H9 (cell line): ENCODE results near the gene DCPS. TPM values are rescaled to one million over a fixed set of nuclear protein-coding genes. Genes with fewer than 3 reads are reported as not detected.
A peak's percentile ranks its signal among the peaks of the same experiment; 100 is the strongest.

Experiments
- DNase-seq: peaks from one replicate; pipeline ENCODE4 v3.0.0-alpha.2; 2017
- H2AFZ ChIP-seq: one replicate; pipeline ENCODE4 v1.6.1; 2013; ENCODE audit warnings: mild to moderate bottlenecking, low read length, control low read depth, moderate library complexity
- H2AK5ac ChIP-seq: 2 replicates; pipeline ENCODE4 v1.6.1; 2013; ENCODE audit warnings: low read length, control low read depth, mixed read lengths; ENCODE audit not compliant: insufficient read length
- H2BK120ac ChIP-seq: one replicate; pipeline ENCODE4 v1.6.1; 2013; ENCODE audit warnings: low read depth, mild to moderate bottlenecking, low read length, control low read depth, inconsistent platforms; ENCODE audit not compliant: poor library complexity, severe bottlenecking
- H2BK12ac ChIP-seq: 2 replicates; pipeline ENCODE4 v1.6.1; 2013; ENCODE audit warnings: low read length, control low read depth, mixed read lengths, low read depth; ENCODE audit not compliant: insufficient read length
- H2BK15ac ChIP-seq: 2 replicates; pipeline ENCODE4 v1.6.1; 2013; ENCODE audit warnings: low read depth, low read length, control low read depth
- H2BK20ac ChIP-seq: one replicate; pipeline ENCODE4 v1.6.1; 2013; ENCODE audit warnings: low read depth, mild to moderate bottlenecking, low read length, control low read depth, inconsistent platforms; ENCODE audit not compliant: poor library complexity, severe bottlenecking
- H2BK5ac ChIP-seq: 2 replicates; pipeline ENCODE4 v1.6.1; 2013; ENCODE audit warnings: low read length, control low read depth, mixed read lengths; ENCODE audit not compliant: insufficient read length
- H3K14ac ChIP-seq: 2 replicates; pipeline ENCODE4 v1.6.1; 2013; ENCODE audit warnings: low read length, control low read depth; ENCODE audit not compliant: insufficient read depth
- H3K18ac ChIP-seq: 2 replicates; pipeline ENCODE4 v1.6.1; 2013; ENCODE audit warnings: low read depth, mild to moderate bottlenecking, mixed read lengths, low read length, control low read depth; ENCODE audit not compliant: insufficient read length
- H3K23ac ChIP-seq: 2 replicates; pipeline ENCODE4 v1.6.1; 2013; ENCODE audit warnings: low read length, control low read depth, mixed read lengths, low read depth; ENCODE audit not compliant: insufficient read length
- H3K23me2 ChIP-seq: 2 replicates; pipeline ENCODE4 v1.6.1; 2013; ENCODE audit warnings: low read depth, mild to moderate bottlenecking, mixed read lengths, low read length, control low read depth; ENCODE audit not compliant: insufficient read length, poor library complexity, severe bottlenecking
- H3K27ac ChIP-seq: 2 replicates; pipeline ENCODE4 v1.5.1; 2013; ENCODE audit warnings: low read length, control low read depth, mixed read lengths, low read depth; ENCODE audit not compliant: insufficient read length
- H3K27me3 ChIP-seq: 2 replicates; pipeline ENCODE4 v1.6.1; 2013; ENCODE audit warnings: low read length, control low read depth, inconsistent platforms; ENCODE audit not compliant: insufficient read depth
- H3K4ac ChIP-seq: 2 replicates; pipeline ENCODE4 v1.6.1; 2013; ENCODE audit warnings: low read depth, mild to moderate bottlenecking, control low read depth, inconsistent platforms, low read length, moderate library complexity
- H3K4me1 ChIP-seq: 2 replicates; pipeline ENCODE4 v1.6.1; 2013; ENCODE audit warnings: low read length, control low read depth, inconsistent platforms; ENCODE audit not compliant: insufficient read depth
- H3K4me2 ChIP-seq: 2 replicates; pipeline ENCODE4 v1.6.1; 2013; ENCODE audit warnings: low read length, control low read depth, mixed read lengths; ENCODE audit not compliant: insufficient read length, insufficient read depth
- H3K56ac ChIP-seq: 2 replicates; pipeline ENCODE4 v1.6.1; 2013; ENCODE audit warnings: low read depth, mild to moderate bottlenecking, mixed read lengths, low read length, control low read depth; ENCODE audit not compliant: insufficient read length
- H3K79me1 ChIP-seq: 2 replicates; pipeline ENCODE4 v1.6.1; 2013; ENCODE audit warnings: low read depth, mild to moderate bottlenecking, moderate library complexity, low read length, control low read depth, inconsistent platforms; ENCODE audit not compliant: insufficient read depth, poor library complexity, severe bottlenecking
- H3K79me2 ChIP-seq: 2 replicates; pipeline ENCODE4 v1.6.1; 2013; ENCODE audit warnings: low read length, control low read depth, inconsistent platforms; ENCODE audit not compliant: insufficient read depth
- H3K9ac ChIP-seq: 2 replicates; pipeline ENCODE4 v1.6.1; 2013; ENCODE audit warnings: low read length, control low read depth, mixed read lengths; ENCODE audit not compliant: insufficient read length; ENCODE audit errors: extremely low read depth
- H3K9me3 ChIP-seq: one replicate; pipeline ENCODE4 v1.6.1; 2013; ENCODE audit warnings: low read depth, low read length, inconsistent platforms; ENCODE audit not compliant: control insufficient read depth
- H3T11ph ChIP-seq: one replicate; pipeline ENCODE4 v1.6.1; 2013; ENCODE audit warnings: mild to moderate bottlenecking, low read length, control low read depth, inconsistent platforms
- H4K20me1 ChIP-seq: one replicate; pipeline ENCODE4 v1.6.1; 2013; ENCODE audit not compliant: control insufficient read depth, insufficient read length, insufficient read depth
- H4K5ac ChIP-seq: 2 replicates; pipeline ENCODE4 v1.6.1; 2013; ENCODE audit warnings: low read depth, mild to moderate bottlenecking, mixed read lengths, low read length, control low read depth; ENCODE audit not compliant: insufficient read length
- H4K8ac ChIP-seq: replicated peaks from 2 replicates; pipeline ENCODE4 v1.6.1; 2013; ENCODE audit warnings: low read length, control low read depth, mixed read lengths, low read depth; ENCODE audit not compliant: insufficient read length
- H4K91ac ChIP-seq: 2 replicates; pipeline ENCODE4 v1.6.1; 2013; ENCODE audit warnings: low read depth, mild to moderate bottlenecking, moderate library complexity, mixed read lengths, low read length, control low read depth; ENCODE audit not compliant: insufficient read length
- H3K27ac Mint-ChIP-seq, 3 experiments: 2 replicates in 2 of 3; 3 replicates in 1 of 3; pipeline ENCODE4 v1.8.0; 2020 to 2021; ENCODE audit warnings: mixed read lengths in 3 of 3, mild to moderate bottlenecking in 1 of 3, moderate library complexity in 1 of 3
- H3K27me3 Mint-ChIP-seq: 2 replicates; pipeline ENCODE4 v1.8.0; 2021; ENCODE audit warnings: low read depth, mild to moderate bottlenecking, moderate library complexity, mixed read lengths
- H3K36me3 Mint-ChIP-seq, 3 experiments: 2 replicates in 2 of 3; 3 replicates in 1 of 3; pipeline ENCODE4 v1.8.0; 2020 to 2021; ENCODE audit warnings: low read depth in 3 of 3, mixed read lengths in 3 of 3; ENCODE audit not compliant: insufficient read depth in 1 of 3
- H3K4me1 Mint-ChIP-seq, 2 experiments: 2 replicates each; pipeline ENCODE4 v1.8.0; 2020; ENCODE audit warnings: mixed read lengths in 2 of 2
- H3K4me3 Mint-ChIP-seq, 2 experiments: 2 replicates in 1 of 2; 3 replicates in 1 of 2; pipeline ENCODE4 v1.8.0; 2020 to 2021; ENCODE audit warnings: mild to moderate bottlenecking in 2 of 2, mixed read lengths in 2 of 2, moderate library complexity in 1 of 2
- H3K9me3 Mint-ChIP-seq, 2 experiments: 2 replicates in 1 of 2; 3 replicates in 1 of 2; pipeline ENCODE4 v1.8.0; 2020; ENCODE audit warnings: mild to moderate bottlenecking in 2 of 2, mixed read lengths in 2 of 2, moderate library complexity in 1 of 2
- WGBS: extraction: QIAGEN DNeasy Blood & Tissue Kit; methylation state at CpG from one replicate; pipeline ENCODE4 v1.1.7; 2013; ENCODE audit warnings: missing lambda C conversion rate, low lambda C conversion rate, mixed read lengths; ENCODE audit not compliant: insufficient read length; ENCODE audit errors: extremely low coverage; 5-methylcytosine and 5-hydroxymethylcytosine counted together
- total RNA-seq: library from RNA; stranded (reverse); gene quantifications from 2 replicates; pipeline ENCODE4 v1.2.1, GENCODE V29; 2021
- TF ChIP-seq, protein P1 (sequence below): fragments of 200-600 bp; sonication (generic); conservative IDR thresholded peaks from 3 replicates; pipeline ENCODE4 v1.8.0; 2021; ENCODE audit warnings: antibody characterized with exemption, mild to moderate bottlenecking

The DCPS gene
- total RNA-seq, 1 experiment from 2014 or later: 27.7 TPM

DNA sequence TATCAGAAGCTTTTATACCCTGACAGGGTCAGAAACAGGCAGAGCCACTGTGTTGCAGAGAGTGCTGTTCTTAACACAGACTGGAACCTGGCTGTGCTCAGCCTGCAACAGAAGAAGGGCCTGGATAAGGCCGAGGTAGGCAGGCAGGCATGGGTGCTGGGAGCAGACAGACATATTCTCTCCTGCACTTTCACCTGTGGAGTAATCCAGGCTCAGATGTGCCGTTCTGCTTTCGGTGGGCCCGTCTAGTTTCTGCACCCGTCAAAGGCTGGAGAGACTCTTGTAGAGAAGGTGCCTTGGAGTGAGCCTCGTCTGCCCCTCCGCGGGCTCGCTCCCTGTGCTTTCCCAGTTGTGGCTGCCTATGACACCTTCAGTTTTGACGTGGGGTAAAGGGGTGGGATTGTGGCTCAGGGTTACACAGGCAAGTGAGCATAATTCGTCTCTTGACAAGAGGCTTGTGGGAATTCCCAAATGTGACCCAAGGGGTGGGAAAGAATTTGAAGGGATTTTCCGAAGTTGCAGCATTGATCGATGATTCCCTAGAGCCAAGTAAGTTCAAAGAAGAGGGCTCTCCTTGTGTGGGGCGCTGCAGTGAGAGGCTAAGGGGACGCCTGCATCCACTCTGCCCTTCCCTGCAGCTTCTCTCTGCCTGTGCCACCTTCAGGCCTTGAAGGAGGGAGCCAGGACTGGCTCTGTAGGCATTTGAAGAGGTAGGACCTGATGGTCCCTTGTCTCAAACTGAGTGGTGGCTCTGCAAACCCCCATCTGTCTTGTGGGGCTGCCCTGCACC lies 35.4 kb downstream of the DCPS start:
- H4K5ac ChIP-seq: no peak overlapping the region
- H3K18ac ChIP-seq: no peak overlapping the region
- no peak overlapping the region for H3K4me2 ChIP-seq
- H3K4me1 ChIP-seq: no peaks in the 10 kb centered on the region; the same call in 1 of the 2 replicates
- H3K9ac ChIP-seq: no peak overlapping the region
- H2BK5ac ChIP-seq: no peak overlapping the region
- H3K27me3 ChIP-seq: no peaks in the 10 kb centered on the region
- no peak overlapping the region for H3K4ac ChIP-seq
- Mint-ChIP-seq H3K9me3 (no peaks in the 10 kb centered on the region), H3K4me1 (peaks cover 18 to 20% of the 10 kb centered on the region in 2 experiments), H3K36me3 (peaks cover 17 to 57% (median 46%) of the 10 kb centered on the region in 3 experiments; a peak in 6 of 7 replicates), H3K4me3 (no peak overlapping the region), H3K27me3 (no peaks in the 10 kb centered on the region), H3K27ac (peak overlapping the region; percentile 14 to 47 (median 39); a peak in 4 of 7 replicates)
- H2BK12ac ChIP-seq: no peak overlapping the region
- H3K79me1 ChIP-seq: no peaks in the 10 kb centered on the region
- no peak overlapping the region for H4K8ac ChIP-seq
- TF ChIP-seq, protein P1, sequence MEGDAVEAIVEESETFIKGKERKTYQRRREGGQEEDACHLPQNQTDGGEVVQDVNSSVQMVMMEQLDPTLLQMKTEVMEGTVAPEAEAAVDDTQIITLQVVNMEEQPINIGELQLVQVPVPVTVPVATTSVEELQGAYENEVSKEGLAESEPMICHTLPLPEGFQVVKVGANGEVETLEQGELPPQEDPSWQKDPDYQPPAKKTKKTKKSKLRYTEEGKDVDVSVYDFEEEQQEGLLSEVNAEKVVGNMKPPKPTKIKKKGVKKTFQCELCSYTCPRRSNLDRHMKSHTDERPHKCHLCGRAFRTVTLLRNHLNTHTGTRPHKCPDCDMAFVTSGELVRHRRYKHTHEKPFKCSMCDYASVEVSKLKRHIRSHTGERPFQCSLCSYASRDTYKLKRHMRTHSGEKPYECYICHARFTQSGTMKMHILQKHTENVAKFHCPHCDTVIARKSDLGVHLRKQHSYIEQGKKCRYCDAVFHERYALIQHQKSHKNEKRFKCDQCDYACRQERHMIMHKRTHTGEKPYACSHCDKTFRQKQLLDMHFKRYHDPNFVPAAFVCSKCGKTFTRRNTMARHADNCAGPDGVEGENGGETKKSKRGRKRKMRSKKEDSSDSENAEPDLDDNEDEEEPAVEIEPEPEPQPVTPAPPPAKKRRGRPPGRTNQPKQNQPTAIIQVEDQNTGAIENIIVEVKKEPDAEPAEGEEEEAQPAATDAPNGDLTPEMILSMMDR: no peak
- no peak overlapping the region for H3K56ac ChIP-seq
- no peak overlapping the region for H2BK15ac ChIP-seq
- H4K91ac ChIP-seq: no peak overlapping the region
- no peak overlapping the region for H3K23ac ChIP-seq
- no peaks in the 10 kb centered on the region for H3K79me2 ChIP-seq
- no peak overlapping the region for H2BK120ac ChIP-seq
- H3K23me2 ChIP-seq: no peaks in the 10 kb centered on the region
- H3K9me3 ChIP-seq: no peaks in the 10 kb centered on the region
- 0 out of 2 replicates have a peak overlapping the region, but pooled peaks have one; percentile 28 for H3K14ac ChIP-seq
- no peak overlapping the region for H2BK20ac ChIP-seq
- WGBS: no CpG with 5 or more reads among the region's 15 CpGs
- no peak for DNase-seq
- H3K27ac ChIP-seq: no peak overlapping the region
- H2AK5ac ChIP-seq: no peak overlapping the region
- no peak overlapping the region for H2AFZ ChIP-seq
- H4K20me1 ChIP-seq: peaks cover 3% of the 10 kb centered on the region
- no peak overlapping the region for H3T11ph ChIP-seq
